GM12874 (cell line): Measurements from ENCODE around the gene HS3ST1.

Experiments
- CTCF ChIP-seq: IDR thresholded peaks from 2 replicates; pipeline ENCODE4 v1.5.1; 2011; ENCODE audit warnings: low read depth, mild to moderate bottlenecking, control low read depth, low read length, moderate library complexity; ENCODE audit not compliant: insufficient read depth

HS3ST1 gene

DNA sequence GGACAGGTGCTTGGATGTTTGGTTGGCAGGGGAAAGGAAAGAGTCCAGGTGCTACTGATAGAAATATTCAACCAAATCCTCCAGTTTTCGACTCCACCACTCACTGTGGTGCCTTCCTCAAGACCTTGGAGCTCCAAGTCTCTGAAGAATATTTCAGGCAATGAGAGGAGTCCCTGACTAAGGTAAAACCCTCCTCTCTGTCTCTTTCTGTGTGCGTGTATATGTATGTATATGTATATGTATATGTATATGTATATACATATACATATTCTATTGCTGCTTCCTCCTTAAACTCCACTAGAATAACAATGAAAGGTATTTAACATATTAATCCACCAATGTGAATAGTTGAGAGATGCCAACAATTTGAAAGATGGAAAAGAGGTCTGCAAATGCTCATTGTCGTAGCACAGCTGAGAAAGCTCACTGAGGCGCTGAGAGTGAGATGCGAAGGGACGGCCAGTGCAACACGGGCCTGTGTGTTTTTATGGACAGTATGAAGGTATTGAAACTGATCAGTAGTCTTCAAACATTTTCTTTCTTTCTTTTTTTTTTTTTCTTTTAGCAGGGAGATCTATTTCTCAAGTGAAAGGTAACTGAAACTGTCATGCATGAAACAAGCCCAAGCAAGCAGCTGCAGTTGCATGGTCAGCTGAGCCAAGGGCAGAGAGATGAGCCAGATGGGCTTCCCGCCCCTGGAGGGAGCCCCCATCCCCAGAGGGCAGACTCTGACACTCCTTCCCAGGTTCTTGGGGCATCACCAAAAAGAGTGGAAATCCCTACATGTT is 41.1 kb upstream of the HS3ST1 start:
- no peak for TF ChIP-seq CTCF

DNA sequence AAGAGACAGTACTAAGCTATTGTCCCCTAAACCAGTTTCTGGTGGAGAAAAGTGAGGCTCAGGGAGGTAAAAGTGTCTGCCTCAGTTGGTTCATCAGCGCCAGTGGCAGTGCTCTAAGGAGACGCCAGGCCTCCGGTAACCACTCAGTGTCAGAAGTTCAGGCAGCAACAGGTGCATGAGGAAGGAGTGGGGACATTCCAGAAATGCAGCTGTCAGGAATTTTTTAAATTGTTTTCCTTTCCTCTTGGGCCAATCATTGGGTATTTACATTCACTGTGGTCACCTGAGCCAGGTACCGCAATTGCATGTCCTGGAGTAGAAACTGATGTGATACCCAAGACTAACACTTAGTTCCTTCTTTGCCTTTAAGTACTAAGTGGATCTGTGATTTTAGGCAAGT is 40.2 kb upstream of the HS3ST1 start:
- TF ChIP-seq CTCF: no peak

DNA sequence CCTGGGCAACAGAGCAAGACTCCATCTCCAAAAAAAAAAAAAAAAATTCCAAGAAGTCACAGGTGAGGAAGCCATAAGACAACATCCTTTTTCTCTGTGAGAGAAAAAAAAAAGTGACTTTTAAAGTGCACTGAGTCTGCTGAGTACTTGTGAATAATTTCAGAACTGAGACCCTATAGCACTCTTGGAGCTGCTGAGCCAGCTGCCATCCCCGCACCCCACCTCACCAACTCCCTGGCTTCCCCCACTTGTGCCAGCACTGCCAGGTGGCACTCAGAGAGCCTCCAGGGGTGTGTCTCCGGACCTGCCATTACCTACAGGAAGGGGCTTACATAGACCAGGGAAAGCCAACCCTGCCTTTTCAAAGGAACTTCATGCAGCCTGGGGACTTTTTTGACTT is 39.2 kb upstream of the HS3ST1 start:
- no peak for TF ChIP-seq CTCF

GRCh38 chr4:11463707-11464106 is 35.0 kb upstream of the HS3ST1 start:
- no peak for TF ChIP-seq CTCF

DNA sequence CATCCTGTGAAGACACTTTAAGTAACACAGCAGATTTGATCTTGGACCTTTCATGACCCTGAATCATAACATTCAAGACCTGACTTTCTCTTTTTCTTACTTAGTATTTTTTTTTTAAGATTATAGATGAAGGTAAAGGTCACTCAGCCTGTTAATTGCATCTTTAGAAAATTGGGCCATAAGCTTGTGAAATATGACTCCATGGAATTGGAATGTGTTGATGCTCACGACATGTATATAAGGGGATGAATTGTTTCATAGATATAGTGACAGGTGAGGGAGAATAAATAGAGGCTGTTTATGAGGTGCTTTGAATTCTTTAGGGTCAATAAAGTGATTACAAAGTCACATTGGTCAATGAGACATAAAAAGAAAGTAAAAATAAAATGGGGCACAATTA is 27.7 kb upstream of the HS3ST1 start:
- no peak for TF ChIP-seq CTCF

GRCh38 chr4:11455201-11455835 is 26.6 kb upstream of the HS3ST1 start:
- TF ChIP-seq CTCF: no peak

- TF ChIP-seq CTCF: no peak
Measured at GRCh38 chr4:11451716-11452115, 23.0 kb upstream of the HS3ST1 start.
